Forelimb muscle (tissue), 1 donor: ENCODE results near the gene CEP170. TPM values are rescaled to one million over a fixed set of nuclear protein-coding genes. Genes with fewer than 3 reads are reported as not detected.
"Not testable (repeated sequence)": the region's sequence is repeated elsewhere in the genome, so short reads cannot be mapped to it uniquely, and the experiment has no call there.

Source experiments
- DNase-seq: peaks from one replicate; pipeline ENCODE4 v3.0.0-alpha.2; 2013; ENCODE audit warnings: low read depth
- polyA plus RNA-seq: library from polyadenylated mRNA; unstranded; fragments of 120-200 nt; gene quantifications from one replicate; pipeline ENCODE4 v1.2.1, GENCODE V29; 2013; ENCODE audit not compliant: insufficient read length

Gene CEP170
- polyA plus RNA-seq, 1 donor = 51.1 TPM

DNA sequence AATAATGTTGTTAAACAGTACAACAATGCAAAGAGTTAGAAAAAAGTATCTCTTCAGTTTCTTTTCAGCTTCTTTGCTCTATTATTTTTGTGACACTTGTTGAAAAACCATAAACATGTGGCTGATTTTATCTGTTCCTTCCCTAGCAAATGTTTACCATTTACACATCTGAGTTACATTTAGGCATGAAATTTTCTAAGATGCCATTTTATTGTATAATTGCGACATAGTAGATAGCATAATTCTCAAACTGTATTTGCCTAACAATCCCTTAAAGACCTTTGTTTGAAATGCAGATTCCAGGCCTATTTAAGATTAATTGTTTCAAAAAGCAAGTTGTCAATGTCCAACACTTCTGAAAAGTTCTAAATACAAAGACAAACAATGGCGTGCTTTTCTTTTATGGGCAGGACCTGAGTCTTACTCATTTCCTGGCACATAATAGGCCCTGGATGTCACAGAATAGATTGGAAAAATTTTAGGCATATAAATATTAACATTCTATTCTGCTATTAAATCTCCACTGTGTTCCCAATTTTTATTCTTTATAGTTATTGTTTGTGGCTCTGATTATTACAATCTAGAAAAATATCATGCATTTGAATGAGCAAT lies 81.2 kb downstream of the CEP170 start:
- not testable (repeated sequence) for DNase-seq

DNA sequence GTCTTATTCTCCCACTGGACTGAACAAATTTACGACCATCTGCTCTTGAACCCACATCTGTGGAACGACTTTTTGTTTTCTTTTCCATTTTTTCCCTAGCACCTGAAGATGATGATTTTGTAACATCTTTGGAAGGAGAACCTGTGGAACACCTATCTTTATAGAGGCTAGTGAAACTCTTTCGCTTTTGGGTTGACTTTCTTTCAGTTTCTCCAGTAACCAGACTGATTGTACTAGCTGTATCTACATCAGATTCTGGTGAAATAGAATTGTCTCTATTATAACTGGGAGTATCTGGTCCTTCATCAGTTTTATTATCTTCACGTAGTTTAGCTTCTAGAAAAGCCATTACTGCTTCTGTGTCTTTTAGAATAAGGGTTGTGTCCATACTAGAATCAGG lies 90.2 kb downstream of the CEP170 start:
- not testable (repeated sequence) for DNase-seq

GRCh38 chr1:243150906-243151305 lies 104.2 kb downstream of the CEP170 start:
- DNase-seq = not testable (repeated sequence)

- not testable (repeated sequence) for DNase-seq
Measured at GRCh38 chr1:243149120-243149519, 106.0 kb downstream of the CEP170 start.

GRCh38 chr1:243147351-243147750 lies 107.7 kb downstream of the CEP170 start:
- not testable (repeated sequence) for DNase-seq

DNA sequence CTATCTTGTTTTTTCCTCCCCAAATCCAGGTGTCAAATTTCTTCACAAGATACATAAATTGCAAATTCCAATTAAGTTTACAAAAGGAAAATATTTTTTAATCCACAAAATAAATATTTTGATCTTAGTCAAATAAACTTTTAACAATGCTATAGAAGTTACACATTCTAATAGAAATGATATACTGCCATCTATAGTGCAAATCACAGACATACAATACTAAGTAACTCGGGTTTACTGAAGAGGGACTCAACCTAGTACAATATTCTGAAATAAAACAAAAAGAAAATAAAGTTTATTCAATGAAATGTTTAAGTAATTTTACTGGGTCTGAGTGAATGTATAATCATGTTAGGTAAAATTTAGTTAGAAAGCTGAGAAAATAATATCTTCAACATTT lies 114.6 kb downstream of the CEP170 start:
- not testable (repeated sequence) for DNase-seq

- not testable (repeated sequence) for DNase-seq
Measured at GRCh38 chr1:243122876-243123409, 132.1 kb downstream of the CEP170 start.

DNA sequence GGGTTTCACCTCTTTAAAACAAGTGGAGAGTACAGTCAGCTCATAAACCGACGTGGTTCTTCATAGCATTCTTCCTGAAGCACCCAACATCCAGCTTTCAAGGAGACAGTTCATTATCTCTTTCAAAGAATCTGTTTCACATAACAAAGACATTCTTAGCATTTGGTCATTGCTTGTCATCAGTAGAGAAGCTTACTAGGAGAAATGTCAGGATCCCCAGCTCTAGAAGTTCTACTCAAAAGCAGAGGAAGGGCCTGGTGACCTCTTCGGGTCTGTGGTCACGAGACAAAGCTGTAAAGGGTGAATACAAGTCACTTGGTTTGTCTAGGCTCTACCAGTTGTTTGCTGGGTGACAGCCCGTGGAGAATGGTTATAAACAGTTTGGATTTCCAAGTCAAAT lies 133.1 kb downstream of the CEP170 start:
- not testable (repeated sequence) for DNase-seq

- DNase-seq = not testable (repeated sequence)
Measured at GRCh38 chr1:243118601-243119322, 136.3 kb downstream of the CEP170 start.

GRCh38 chr1:243116187-243116586 lies 138.9 kb downstream of the CEP170 start:
- not testable (repeated sequence) for DNase-seq

GRCh38 chr1:243114769-243115168 lies 140.3 kb downstream of the CEP170 start:
- DNase-seq = not testable (repeated sequence)

DNA sequence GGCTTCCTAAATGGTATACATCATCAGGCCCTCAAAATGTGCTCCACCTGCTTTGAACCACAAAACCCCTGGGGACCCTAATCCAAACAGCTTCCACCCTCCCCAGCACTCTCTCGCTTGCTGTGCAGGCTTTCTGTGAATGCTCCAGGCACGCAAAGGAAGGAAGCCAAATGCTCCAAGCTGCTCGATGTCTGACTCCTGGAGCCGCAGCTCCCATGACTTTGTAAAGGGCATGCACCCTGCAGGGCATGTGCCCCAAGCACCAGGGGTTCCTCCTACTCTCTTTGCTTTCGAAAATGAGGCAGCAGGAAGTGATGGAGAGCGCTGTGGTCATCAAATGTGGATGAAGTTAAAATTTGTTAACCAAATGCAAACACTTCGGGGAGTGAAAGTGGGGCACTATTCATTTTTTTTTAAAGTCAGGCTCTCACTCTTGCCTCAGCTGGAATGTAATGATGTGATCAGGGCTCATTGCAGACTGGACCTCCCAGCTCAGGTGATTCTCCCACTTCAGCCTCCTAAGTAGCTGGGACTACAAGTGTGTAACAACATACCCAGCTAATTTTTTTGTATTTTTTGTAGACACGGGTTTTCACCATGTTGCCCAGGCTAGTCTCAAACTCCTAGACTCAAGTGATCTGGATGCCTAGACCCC lies 140.9 kb downstream of the CEP170 start:
- not testable (repeated sequence) for DNase-seq

GRCh38 chr1:243107171-243107570 lies 147.9 kb downstream of the CEP170 start:
- DNase-seq = not testable (repeated sequence)

- DNase-seq = not testable (repeated sequence)
Measured at GRCh38 chr1:243105652-243106332, 149.3 kb downstream of the CEP170 start.

DNA sequence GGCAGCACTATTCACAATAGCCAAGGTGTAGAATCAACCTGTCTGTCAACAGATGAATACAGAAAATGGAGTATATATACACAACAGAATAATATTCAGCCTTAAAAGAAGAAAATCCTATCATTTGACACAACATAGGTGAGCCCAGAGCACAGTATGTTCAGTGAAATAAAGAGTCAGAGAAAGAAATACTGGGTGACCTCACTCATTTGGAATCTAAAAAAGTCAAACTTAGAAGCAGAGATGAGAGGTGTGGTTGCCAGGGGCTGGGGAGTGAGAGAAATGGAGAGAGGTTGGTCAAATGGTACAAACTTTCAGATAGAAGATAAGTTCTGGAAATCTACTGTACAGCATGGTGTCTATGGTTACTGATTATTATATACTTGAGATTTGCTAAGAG lies 150.0 kb downstream of the CEP170 start:
- DNase-seq = not testable (repeated sequence)

- not testable (repeated sequence) for DNase-seq
Measured at GRCh38 chr1:243104452-243104851, 150.6 kb downstream of the CEP170 start.

- DNase-seq = not testable (repeated sequence)
Measured at GRCh38 chr1:243101551-243102050, 153.5 kb downstream of the CEP170 start.

DNA sequence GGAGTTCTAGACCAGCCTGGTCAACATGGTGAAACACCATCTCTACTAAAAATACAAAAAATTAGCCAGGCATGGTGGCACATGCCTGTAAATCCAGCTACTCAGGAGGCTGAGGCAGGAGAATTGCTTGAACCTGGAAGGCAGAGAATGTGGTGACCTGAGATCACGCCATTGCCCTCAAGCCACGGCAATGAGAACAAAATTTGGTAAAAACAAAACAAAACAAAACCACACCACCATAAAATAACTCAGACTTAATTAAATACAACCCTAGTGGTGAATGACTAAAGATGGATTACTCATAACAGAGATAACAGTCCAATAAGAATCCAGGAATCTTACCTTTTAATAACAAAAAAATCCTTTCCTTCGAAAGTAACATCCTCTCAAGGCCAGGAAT lies 167.7 kb downstream of the CEP170 start:
- not testable (repeated sequence) for DNase-seq
